Measurements from ENCODE around the gene SMIM32. TPM values are rescaled to one million over a fixed set of nuclear protein-coding genes. Genes with fewer than 3 reads are reported as not detected.
A peak's percentile ranks its signal among the peaks of the same experiment; 100 is the strongest.

The SMIM32 gene
- total RNA-seq, 1 experiment from 2014 or later: 0.31 TPM

DNA sequence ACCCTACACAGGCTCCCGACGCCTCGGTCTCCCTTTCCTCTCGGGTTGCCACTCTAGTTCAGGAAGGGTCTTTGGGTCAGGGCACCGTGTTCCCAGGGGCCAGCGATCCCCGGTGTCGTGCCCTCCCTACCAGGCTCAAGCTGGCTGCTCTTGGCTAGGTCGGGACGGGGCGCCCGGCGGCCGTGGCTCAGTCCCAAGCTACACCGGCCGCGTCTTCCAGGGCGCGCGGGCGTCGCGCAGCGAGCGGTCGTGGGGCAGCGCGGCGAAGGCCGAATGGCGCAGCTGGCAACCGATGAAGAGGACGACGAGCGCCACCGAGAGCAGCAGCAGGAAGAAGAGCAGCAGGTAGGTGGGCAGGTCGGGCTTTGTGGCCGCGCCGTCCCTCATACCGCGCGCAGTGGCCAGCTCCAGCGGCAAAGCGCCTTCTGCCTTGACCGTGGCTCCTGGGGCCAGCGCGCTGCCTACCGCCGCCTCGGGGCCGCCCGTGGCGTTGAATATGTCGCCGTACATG lies 892 bp downstream of the SMIM32 start:
- H3K36me3 ChIP-seq (ENCODE audit: control insufficient read depth, insufficient read depth, low read length): no peaks in the 10 kb centered on the region
- TF ChIP-seq SIN3A (IDR thresholded peaks at IDR 0.05; ENCODE audit: borderline replicate concordance, insufficient read depth, low read depth, low read length) (no peak), POLR2AphosphoS5 (IDR thresholded peaks at IDR 0.05; ENCODE audit: low read depth, low read length) (0 out of 2 replicates have a peak, but pooled peaks have one; percentile 33)
- peaks cover 6% of the 10 kb centered on the region; the same call in 1 of the 2 replicates for H3K4me1 ChIP-seq (ENCODE audit: control insufficient read depth, insufficient read depth, low read length)
- no peaks in the 10 kb centered on the region; the same call in 1 of the 2 replicates for H3K27me3 ChIP-seq (ENCODE audit: control insufficient read depth, insufficient read depth, low read length)
- intact Hi-C loops (cut with micrococcal nuclease; ENCODE audit: unreplicated experiment): no loop called here
- H3K9me3 ChIP-seq (ENCODE audit: control insufficient read depth, insufficient read depth, low read depth, low read length): no peaks in the 10 kb centered on the region
- in situ Hi-C loops (cut with HindIII; ENCODE audit: low pct_unique_long_range_greater_than_20kb, low sequenced_read_pairs): no loop called here
- no TSS peak for BruUV-seq (replicated peaks)
- CTCF ChIA-PET: no interaction called here
- ATAC-seq (peak; percentile 71), DNase-seq (ENCODE audit: low read depth, low spot score) (no peak)
- POLR2A ChIA-PET: no interaction called here
- H3K4me3 ChIP-seq (ENCODE audit: low read depth in 2 of 2, low read length in 2 of 2): peak overlapping the region; percentile 41 to 63
- 0 out of 2 replicates have a peak overlapping the region, but pooled peaks have one; percentile 14 for H3K27ac ChIP-seq (ENCODE audit: low read length)

DNA sequence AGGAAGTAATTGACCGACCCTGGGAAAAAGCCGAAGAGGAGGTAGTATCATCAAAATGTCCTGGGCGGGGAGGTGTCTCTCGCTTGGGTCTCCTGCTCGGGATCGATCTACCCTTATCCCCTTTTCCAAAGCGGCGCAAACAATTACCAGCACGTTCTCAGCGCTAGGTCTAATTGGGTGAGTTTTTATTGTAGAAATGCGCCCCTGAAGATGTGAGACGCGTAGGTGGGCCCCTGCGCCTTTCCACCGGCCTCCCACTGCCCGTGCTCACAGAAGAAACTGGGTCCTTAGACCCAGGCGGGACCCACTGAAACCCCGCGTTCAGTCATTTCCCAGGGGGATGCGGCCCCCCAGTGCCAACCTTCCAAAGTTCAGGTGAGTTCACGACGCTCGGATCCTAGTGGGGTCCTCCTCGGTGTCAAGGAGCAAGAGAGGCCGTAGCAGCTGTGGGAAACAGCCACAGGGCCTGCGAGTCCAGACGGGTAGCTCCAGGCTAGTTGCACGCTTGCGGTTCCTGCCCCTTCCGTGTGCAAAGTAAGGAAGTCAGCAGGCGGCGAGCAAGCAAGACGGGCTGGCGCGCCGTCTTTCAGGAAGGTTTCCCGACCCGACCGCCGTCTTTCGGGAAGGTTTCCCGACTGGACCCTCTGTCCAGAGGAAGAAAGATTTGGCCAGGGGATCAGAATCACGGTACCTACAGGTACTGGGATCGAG lies 1.5 kb downstream of the SMIM32 start:
- Histone ChIP-seq H3K27ac (ENCODE audit: low read length) (0 out of 2 replicates have a peak overlapping the region, but pooled peaks have one; percentile 14), H3K36me3 (ENCODE audit: control insufficient read depth, insufficient read depth, low read length) (no peaks in the 10 kb centered on the region), H3K9me3 (ENCODE audit: control insufficient read depth, insufficient read depth, low read depth, low read length) (no peaks in the 10 kb centered on the region), H3K27me3 (ENCODE audit: control insufficient read depth, insufficient read depth, low read length) (no peaks in the 10 kb centered on the region; the same call in 1 of the 2 replicates), H3K4me3 (ENCODE audit: low read depth in 2 of 2, low read length in 2 of 2) (peak overlapping the region; percentile 41 to 63), H3K4me1 (ENCODE audit: control insufficient read depth, insufficient read depth, low read length) (peaks cover 6% of the 10 kb centered on the region; the same call in 1 of the 2 replicates)
- BruUV-seq (replicated peaks): no TSS peak
- ChIA-PET POLR2A (no interaction called here), CTCF (interaction anchor here (0.6 kb wide), 1 partner anchor 20 kb away, joined by 4 read pairs; no protein-coding TSS in a partner anchor)
- TF ChIP-seq, protein P1, sequence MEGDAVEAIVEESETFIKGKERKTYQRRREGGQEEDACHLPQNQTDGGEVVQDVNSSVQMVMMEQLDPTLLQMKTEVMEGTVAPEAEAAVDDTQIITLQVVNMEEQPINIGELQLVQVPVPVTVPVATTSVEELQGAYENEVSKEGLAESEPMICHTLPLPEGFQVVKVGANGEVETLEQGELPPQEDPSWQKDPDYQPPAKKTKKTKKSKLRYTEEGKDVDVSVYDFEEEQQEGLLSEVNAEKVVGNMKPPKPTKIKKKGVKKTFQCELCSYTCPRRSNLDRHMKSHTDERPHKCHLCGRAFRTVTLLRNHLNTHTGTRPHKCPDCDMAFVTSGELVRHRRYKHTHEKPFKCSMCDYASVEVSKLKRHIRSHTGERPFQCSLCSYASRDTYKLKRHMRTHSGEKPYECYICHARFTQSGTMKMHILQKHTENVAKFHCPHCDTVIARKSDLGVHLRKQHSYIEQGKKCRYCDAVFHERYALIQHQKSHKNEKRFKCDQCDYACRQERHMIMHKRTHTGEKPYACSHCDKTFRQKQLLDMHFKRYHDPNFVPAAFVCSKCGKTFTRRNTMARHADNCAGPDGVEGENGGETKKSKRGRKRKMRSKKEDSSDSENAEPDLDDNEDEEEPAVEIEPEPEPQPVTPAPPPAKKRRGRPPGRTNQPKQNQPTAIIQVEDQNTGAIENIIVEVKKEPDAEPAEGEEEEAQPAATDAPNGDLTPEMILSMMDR (IDR thresholded peaks at IDR 0.05): no peak
- TF ChIP-seq TCF7L2 (IDR thresholded peaks at IDR 0.05; ENCODE audit: low read depth, low read length) (no peak), POLR2AphosphoS5 (IDR thresholded peaks at IDR 0.05; ENCODE audit: low read depth, low read length) (no peak; the same call in 1 of the 2 replicates), SIN3A (IDR thresholded peaks at IDR 0.05; ENCODE audit: borderline replicate concordance, insufficient read depth, low read depth, low read length) (no peak)
- TF ChIP-seq, protein P2, sequence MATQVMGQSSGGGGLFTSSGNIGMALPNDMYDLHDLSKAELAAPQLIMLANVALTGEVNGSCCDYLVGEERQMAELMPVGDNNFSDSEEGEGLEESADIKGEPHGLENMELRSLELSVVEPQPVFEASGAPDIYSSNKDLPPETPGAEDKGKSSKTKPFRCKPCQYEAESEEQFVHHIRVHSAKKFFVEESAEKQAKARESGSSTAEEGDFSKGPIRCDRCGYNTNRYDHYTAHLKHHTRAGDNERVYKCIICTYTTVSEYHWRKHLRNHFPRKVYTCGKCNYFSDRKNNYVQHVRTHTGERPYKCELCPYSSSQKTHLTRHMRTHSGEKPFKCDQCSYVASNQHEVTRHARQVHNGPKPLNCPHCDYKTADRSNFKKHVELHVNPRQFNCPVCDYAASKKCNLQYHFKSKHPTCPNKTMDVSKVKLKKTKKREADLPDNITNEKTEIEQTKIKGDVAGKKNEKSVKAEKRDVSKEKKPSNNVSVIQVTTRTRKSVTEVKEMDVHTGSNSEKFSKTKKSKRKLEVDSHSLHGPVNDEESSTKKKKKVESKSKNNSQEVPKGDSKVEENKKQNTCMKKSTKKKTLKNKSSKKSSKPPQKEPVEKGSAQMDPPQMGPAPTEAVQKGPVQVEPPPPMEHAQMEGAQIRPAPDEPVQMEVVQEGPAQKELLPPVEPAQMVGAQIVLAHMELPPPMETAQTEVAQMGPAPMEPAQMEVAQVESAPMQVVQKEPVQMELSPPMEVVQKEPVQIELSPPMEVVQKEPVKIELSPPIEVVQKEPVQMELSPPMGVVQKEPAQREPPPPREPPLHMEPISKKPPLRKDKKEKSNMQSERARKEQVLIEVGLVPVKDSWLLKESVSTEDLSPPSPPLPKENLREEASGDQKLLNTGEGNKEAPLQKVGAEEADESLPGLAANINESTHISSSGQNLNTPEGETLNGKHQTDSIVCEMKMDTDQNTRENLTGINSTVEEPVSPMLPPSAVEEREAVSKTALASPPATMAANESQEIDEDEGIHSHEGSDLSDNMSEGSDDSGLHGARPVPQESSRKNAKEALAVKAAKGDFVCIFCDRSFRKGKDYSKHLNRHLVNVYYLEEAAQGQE (IDR thresholded peaks at IDR 0.05; ENCODE audit: insufficient read depth in 1 of 2, low read depth in 2 of 2, low read length in 1 of 2): no peak
- in situ Hi-C loops (cut with HindIII; ENCODE audit: low pct_unique_long_range_greater_than_20kb, low sequenced_read_pairs) (no loop called here), intact Hi-C loops (cut with micrococcal nuclease; ENCODE audit: unreplicated experiment) (no loop called here)
- ATAC-seq (peak; percentile 59), DNase-seq (ENCODE audit: low read depth, low spot score) (no peak)

All from Panc1 (cell line).